ENCODE results near the gene CSNK1A1.
"Not testable (repeated sequence)": the region's sequence is repeated elsewhere in the genome, so short reads cannot be mapped to it uniquely, and the experiment has no call there.

Gene CSNK1A1

DNA sequence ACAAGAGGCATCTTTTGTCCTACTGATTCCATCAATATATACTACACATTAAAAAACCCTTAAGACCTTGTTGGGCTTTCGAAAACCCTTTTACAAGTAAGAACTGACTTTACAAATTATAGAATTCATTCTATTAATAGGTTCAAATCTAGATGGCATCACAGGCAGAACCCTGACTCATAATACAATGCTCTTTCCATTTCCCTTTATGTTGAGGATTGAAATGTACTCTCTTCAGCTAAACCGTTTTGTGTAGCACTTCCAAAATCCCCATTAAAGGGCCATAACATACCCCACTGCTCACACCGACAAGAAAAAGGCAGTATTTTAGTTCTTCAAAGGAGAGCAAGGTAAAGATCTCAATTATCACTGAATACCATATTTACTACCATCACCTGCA is 11.2 kb downstream of the CSNK1A1 start:
- ChIA-PET POLR2A (no interaction called here), CTCF (interaction anchor here (1.0 to 1.2 kb wide), 2 partner anchors 23 to 174 kb away, joined by 3 to 4 read pairs; no protein-coding TSS in a partner anchor)
- DNase-seq (ENCODE audit: extremely low spot score) = no peak
- TF ChIP-seq, protein P1, sequence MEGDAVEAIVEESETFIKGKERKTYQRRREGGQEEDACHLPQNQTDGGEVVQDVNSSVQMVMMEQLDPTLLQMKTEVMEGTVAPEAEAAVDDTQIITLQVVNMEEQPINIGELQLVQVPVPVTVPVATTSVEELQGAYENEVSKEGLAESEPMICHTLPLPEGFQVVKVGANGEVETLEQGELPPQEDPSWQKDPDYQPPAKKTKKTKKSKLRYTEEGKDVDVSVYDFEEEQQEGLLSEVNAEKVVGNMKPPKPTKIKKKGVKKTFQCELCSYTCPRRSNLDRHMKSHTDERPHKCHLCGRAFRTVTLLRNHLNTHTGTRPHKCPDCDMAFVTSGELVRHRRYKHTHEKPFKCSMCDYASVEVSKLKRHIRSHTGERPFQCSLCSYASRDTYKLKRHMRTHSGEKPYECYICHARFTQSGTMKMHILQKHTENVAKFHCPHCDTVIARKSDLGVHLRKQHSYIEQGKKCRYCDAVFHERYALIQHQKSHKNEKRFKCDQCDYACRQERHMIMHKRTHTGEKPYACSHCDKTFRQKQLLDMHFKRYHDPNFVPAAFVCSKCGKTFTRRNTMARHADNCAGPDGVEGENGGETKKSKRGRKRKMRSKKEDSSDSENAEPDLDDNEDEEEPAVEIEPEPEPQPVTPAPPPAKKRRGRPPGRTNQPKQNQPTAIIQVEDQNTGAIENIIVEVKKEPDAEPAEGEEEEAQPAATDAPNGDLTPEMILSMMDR (IDR thresholded peaks at IDR 0.05; ENCODE audit: control extremely low read depth, extremely low read depth, low read depth, missing control alignments) = no peak

DNA sequence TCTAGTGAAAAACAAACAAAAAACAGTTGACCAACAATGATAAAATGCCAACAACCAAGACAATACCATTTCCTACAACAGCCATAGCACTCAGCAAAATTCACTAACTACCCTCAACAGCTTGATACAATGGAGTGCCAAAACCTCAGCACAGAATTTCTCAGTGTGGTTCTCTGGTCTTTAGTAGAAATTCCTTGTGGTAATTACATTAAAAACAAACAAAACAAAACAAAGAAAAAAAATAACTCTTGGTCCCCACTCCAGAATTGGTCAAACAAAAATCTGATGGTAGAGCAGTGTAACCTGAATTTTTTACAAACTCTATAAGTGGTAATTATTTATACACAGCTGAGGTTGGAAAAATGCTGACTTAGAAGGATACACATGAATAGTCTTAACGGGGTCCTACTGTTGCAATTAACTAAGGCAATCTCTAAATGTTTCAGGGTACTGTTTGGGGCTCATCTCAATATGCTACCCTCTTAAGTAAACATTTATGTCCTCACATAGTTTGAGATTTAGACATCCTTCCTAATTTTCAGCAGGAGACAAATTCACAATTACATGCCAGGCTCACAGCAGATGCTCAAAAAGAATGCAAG is 13.8 kb downstream of the CSNK1A1 start:
- DNase-seq (ENCODE audit: extremely low spot score) = no peak
- TF ChIP-seq, protein P1 (IDR thresholded peaks at IDR 0.05; ENCODE audit: control extremely low read depth, extremely low read depth, low read depth, missing control alignments) = no peak
- CTCF ChIA-PET = interaction anchor here (1.1 to 1.4 kb wide), 2 partner anchors 14 to 18 kb away, joined by 3 read pairs; no protein-coding TSS in a partner anchor
- POLR2A ChIA-PET = interaction anchor here (1.3 kb wide), 1 partner anchor 12 kb away, joined by 3 read pairs; no protein-coding TSS in a partner anchor

DNA sequence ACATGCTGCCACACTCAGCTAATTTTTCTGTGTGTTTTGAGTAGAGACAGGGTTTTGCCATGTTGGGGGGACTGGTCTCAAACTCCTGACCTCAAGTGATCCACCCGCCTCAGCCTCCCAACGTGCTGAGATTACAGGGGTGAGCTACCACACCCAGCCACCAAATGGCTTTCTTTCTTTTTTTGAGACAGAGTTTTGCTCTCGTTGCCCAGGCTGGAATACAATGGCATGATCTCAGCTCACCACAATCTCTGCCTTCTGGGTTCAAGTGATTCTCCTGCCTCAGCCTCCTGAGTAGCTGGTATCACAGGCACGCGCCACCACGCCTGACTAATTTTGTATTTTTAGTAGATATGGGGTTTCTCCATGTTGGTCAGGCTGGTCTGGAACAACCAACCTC is 15.5 kb downstream of the CSNK1A1 start:
- ChIA-PET POLR2A (interaction anchor here (1.3 kb wide), 1 partner anchor 10 kb away, joined by 3 read pairs; no protein-coding TSS in a partner anchor), CTCF (interaction anchor here (0.8 to 1.4 kb wide), 2 partner anchors 14 to 26 kb away, joined by 3 to 4 read pairs; no protein-coding TSS in a partner anchor)
- not testable (repeated sequence) for DNase-seq (ENCODE audit: extremely low spot score)

DNA sequence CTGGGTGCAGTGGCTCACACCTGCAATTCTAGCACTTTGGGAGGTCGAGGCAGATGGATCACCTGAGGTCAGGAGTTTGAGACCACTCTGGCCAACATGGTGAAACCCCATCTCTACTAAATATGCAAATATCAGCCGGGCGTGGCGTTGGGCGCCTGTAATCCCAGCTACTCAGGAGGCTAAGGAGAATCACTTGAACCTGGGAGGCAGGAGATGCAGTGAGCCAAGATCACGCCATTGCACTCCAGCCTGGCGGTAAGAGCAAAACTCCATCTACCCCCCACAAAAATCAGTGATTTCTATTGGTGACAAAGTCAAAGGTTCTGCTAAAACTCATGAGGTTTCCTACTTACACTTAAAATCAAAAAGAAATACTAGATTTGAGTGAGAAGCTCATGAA is 18.8 kb downstream of the CSNK1A1 start:
- POLR2A ChIA-PET = interaction anchor here (0.6 kb wide), 1 partner anchor 11 kb away, joined by 3 read pairs; no protein-coding TSS in a partner anchor
- TF ChIP-seq, protein P1 (IDR thresholded peaks at IDR 0.05; ENCODE audit: control extremely low read depth, extremely low read depth, low read depth, missing control alignments) = no peak
- CTCF ChIA-PET = interaction anchor here (1.0 kb wide), 1 partner anchor 12 kb away, joined by 4 read pairs; no protein-coding TSS in a partner anchor

DNA sequence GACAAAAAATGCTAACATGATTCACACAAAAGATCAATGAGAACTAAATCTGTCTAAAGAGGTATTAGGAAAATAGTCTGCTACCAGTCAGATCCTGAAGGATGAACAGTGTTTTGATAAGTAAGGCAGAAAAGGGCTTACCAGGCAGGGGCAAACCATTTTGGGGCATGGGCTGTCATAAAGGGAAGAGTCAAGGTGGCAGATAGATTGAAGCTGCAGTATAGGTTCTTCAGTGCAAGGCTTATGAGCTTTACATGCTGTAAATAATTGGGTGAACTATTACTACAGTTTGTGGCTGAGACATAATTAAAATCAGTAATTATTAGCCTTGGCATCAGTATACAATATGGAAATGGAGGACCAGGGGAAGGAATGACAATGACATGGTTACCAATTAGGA is 21.8 kb downstream of the CSNK1A1 start:
- ChIA-PET CTCF (interaction anchor here (0.8 to 3.3 kb wide), 4 partner anchors 21 to 86 kb away, joined by 3 to 13 read pairs (median 3); partner anchors contain the start of gene CSNK1A1), POLR2A (no interaction called here)

More for the DNA sequence above, 18.8 kb downstream of the CSNK1A1 start:
- DNase-seq (ENCODE audit: extremely low spot score) = no peak

DNA sequence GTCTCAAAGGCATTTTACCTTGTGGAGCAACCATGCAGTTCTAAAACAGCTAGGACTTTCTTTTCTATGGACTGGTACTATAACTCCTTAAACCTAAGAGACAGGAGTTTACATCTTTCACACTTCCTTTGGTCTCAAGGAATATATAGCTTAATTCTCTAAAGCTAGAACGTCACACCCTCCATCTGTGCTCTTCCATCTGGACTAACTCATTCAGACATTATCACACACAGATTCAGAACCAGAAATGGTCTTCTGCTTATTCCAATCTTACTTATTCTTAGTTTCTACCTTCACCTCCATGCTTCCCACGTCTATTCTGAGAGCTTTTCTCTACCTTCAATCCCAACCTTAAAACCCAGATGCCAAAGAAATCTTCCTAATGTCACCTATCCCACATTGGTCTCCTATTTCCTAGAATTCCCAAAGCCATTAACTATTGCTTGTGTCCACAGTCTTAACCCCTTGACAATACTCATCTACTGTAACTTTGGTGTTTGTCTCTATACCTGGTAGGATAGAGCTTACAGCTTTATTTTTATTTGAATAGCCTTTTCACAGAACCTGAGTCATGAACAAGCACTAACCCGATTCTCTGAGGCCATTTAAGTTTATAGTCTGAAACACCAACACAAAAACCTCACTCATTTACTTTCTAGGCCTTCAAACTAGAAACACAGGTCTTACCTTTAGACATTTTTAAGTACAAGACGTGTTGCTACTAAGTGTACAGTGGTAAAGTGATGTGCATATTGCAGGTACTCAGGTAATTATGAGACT is 22.8 kb downstream of the CSNK1A1 start:
- ChIA-PET CTCF (interaction anchor here (0.6 to 3.3 kb wide), 10 partner anchors 11 to 161 kb away, joined by 3 to 13 read pairs (median 4); partner anchors contain the start of gene CSNK1A1), POLR2A (interaction anchor here (0.9 kb wide), 1 partner anchor 17 kb away, joined by 3 read pairs; no protein-coding TSS in a partner anchor)
- no peak for DNase-seq (ENCODE audit: extremely low spot score)
- TF ChIP-seq, protein P1 (IDR thresholded peaks at IDR 0.05; ENCODE audit: control extremely low read depth, extremely low read depth, low read depth, missing control alignments) = no peak

More for the DNA sequence above, 21.8 kb downstream of the CSNK1A1 start:
- DNase-seq (ENCODE audit: extremely low spot score) = no peak
- TF ChIP-seq, protein P1 (IDR thresholded peaks at IDR 0.05; ENCODE audit: control extremely low read depth, extremely low read depth, low read depth, missing control alignments) = no peak

Data from GM10248 (cell line).